ENCODE results near the gene GMDS.

Gene GMDS

DNA sequence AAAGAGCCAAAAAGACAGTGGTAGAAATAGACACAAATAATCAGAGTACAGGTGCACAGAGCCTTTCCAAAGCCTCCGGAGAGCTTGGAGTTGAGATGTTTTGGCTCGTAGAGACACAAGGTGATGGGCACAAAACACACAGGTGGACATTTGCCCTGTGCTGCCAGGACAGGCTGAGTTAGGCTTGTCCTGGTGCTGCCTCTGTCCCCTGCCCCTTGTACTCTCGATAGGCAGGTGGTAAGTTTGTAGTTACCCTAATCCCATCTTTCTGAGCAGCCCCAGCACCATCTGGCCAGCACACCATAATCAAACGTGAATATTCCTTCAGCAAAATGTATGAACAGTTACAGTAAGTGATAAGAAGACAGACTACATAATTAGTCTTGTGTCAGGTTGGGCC, 540.2 kb downstream of the GMDS start:
- Histone ChIP-seq H3K79me2 (ENCODE audit: low read length) (no peaks in the 10 kb centered on the region), H3K27me3 (ENCODE audit: low read depth, low read length) (no peaks in the 10 kb centered on the region), H3K4me2 (ENCODE audit: low read length) (no peak overlapping the region), H3K27ac (ENCODE audit: low read length) (no peak overlapping the region), H3K9me3 (ENCODE audit: insufficient read depth, low read length) (no peaks in the 10 kb centered on the region), H3K9ac (ENCODE audit: low read length) (no peak overlapping the region), H4K20me1 (ENCODE audit: insufficient read depth, low read length) (no peaks in the 10 kb centered on the region), H2AFZ (ENCODE audit: low read depth, low read length) (no peak overlapping the region), H3K36me3 (replicated peaks; ENCODE audit: low read depth, low read length) (no peaks in the 10 kb centered on the region), H3K4me1 (ENCODE audit: low read length) (peaks cover 15% of the 10 kb centered on the region; the same call in 1 of the 2 replicates), H3K4me3 (ENCODE audit: low read length) (no peak overlapping the region)
- no peak for TF ChIP-seq EZH2phosphoT487 (IDR thresholded peaks at IDR 0.05; ENCODE audit: low read depth)
- TF ChIP-seq, protein P1, sequence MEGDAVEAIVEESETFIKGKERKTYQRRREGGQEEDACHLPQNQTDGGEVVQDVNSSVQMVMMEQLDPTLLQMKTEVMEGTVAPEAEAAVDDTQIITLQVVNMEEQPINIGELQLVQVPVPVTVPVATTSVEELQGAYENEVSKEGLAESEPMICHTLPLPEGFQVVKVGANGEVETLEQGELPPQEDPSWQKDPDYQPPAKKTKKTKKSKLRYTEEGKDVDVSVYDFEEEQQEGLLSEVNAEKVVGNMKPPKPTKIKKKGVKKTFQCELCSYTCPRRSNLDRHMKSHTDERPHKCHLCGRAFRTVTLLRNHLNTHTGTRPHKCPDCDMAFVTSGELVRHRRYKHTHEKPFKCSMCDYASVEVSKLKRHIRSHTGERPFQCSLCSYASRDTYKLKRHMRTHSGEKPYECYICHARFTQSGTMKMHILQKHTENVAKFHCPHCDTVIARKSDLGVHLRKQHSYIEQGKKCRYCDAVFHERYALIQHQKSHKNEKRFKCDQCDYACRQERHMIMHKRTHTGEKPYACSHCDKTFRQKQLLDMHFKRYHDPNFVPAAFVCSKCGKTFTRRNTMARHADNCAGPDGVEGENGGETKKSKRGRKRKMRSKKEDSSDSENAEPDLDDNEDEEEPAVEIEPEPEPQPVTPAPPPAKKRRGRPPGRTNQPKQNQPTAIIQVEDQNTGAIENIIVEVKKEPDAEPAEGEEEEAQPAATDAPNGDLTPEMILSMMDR (IDR thresholded peaks at IDR 0.05; ENCODE audit: low read depth, low read length), result no peak

DNA sequence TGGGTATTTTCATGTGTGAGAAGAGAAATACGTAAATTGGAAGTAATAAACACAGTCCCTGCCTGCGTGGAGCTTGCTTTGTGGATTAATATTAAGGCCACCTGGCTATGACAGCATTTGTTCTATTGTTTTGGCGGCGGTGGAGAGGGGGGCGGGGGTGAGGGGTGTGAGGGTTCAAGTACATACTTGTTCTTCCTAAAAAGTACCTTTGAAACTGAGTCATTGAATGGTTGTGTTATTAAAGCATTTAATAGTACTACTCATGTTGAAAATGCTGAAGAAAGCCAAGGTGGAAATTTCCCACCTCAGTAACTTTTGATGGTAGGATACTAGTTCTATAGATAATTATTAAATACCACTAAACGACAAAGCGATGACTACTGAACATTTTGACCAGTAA, 540.7 kb downstream of the GMDS start:
- Histone ChIP-seq H3K9ac (ENCODE audit: low read length) (no peak overlapping the region), H4K20me1 (ENCODE audit: insufficient read depth, low read length) (no peaks in the 10 kb centered on the region), H3K27me3 (ENCODE audit: low read depth, low read length) (no peaks in the 10 kb centered on the region), H3K9me3 (ENCODE audit: insufficient read depth, low read length) (no peaks in the 10 kb centered on the region), H3K27ac (ENCODE audit: low read length) (no peak overlapping the region), H3K4me3 (ENCODE audit: low read length) (no peak overlapping the region), H3K79me2 (ENCODE audit: low read length) (no peaks in the 10 kb centered on the region), H3K36me3 (replicated peaks; ENCODE audit: low read depth, low read length) (no peaks in the 10 kb centered on the region), H3K4me1 (ENCODE audit: low read length) (peaks cover 16% of the 10 kb centered on the region), H3K4me2 (ENCODE audit: low read length) (no peak overlapping the region), H2AFZ (ENCODE audit: low read depth, low read length) (no peak overlapping the region)
- no peak for TF ChIP-seq EZH2phosphoT487 (IDR thresholded peaks at IDR 0.05; ENCODE audit: low read depth)
- TF ChIP-seq, protein P1 (IDR thresholded peaks at IDR 0.05; ENCODE audit: low read depth, low read length), result no peak

DNA sequence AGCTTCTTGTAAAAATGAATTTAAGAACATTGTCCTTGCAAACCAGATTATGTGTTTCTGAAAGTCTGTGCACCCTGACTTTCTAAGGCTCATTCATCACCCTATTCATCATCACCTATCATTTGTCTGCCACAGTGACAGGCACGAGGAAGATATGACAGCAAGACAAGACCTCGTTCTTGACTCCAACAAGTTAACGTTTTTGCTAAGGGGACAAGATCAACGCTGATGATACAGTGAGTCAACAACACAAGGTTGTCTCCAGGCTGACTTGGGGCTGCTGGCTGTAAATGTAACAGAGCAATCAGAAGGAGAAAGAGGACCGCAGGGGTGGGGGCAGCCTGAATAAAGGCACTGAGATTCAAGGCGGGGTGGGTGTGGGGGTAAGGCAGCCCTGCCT, 541.5 kb downstream of the GMDS start:
- H3K27me3 ChIP-seq (ENCODE audit: low read depth, low read length), result no peaks in the 10 kb centered on the region
- TF ChIP-seq, protein P1 (IDR thresholded peaks at IDR 0.05; ENCODE audit: low read depth, low read length), result no peak
- no peak for TF ChIP-seq EZH2phosphoT487 (IDR thresholded peaks at IDR 0.05; ENCODE audit: low read depth)

DNA sequence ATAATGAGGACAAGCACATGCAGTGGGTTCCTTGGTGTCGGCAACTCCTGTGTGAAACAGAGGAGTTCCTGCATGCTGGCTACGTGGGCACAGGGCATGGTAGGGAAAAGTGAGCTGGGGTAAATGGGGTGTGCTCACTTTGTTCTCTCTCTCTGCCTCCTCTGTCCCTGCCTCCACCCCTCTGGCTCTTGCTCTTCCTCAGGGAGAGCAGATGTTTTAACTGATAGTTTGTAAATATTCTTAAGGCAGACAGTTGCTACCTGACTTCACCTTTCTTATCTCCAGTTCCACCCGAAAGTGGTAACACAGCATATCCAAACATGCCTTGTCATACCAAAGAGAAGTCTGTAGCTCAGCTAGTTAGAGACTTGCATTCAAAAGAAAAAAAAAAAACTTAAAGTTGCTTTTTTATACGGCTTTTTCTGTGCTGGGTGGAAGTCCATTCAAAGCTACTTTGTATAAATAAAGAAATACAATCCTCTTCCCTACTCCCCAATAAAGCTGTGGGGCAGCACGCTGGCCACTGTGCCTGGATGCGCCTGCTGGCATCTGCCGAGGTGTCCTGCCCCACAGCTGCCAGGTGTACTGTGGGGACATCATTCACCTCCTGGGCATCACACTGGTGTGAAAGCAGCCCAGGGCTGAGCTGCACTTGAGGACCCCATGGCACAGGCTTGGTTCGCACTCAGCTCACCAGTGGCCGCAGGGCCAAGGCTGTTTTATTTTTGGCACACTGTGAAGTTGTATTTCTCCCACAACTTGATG, 542.1 kb downstream of the GMDS start:
- Histone ChIP-seq H3K27me3 (ENCODE audit: low read depth, low read length) (no peaks in the 10 kb centered on the region), H3K27ac (ENCODE audit: low read length) (no peak overlapping the region), H2AFZ (ENCODE audit: low read depth, low read length) (no peak overlapping the region), H3K4me2 (ENCODE audit: low read length) (no peak overlapping the region), H3K9ac (ENCODE audit: low read length) (no peak overlapping the region), H3K4me1 (ENCODE audit: low read length) (peaks cover 30% of the 10 kb centered on the region), H4K20me1 (ENCODE audit: insufficient read depth, low read length) (no peaks in the 10 kb centered on the region), H3K4me3 (ENCODE audit: low read length) (no peak overlapping the region), H3K36me3 (replicated peaks; ENCODE audit: low read depth, low read length) (no peaks in the 10 kb centered on the region), H3K79me2 (ENCODE audit: low read length) (no peaks in the 10 kb centered on the region), H3K9me3 (ENCODE audit: insufficient read depth, low read length) (no peaks in the 10 kb centered on the region)
- no peak for TF ChIP-seq EZH2phosphoT487 (IDR thresholded peaks at IDR 0.05; ENCODE audit: low read depth)
- TF ChIP-seq, protein P1 (IDR thresholded peaks at IDR 0.05; ENCODE audit: low read depth, low read length), result no peak

More for the DNA sequence above, 541.5 kb downstream of the GMDS start:
- H4K20me1 ChIP-seq (ENCODE audit: insufficient read depth, low read length), result no peaks in the 10 kb centered on the region
- H3K9ac ChIP-seq (ENCODE audit: low read length), result no peak overlapping the region
- H3K4me1 ChIP-seq (ENCODE audit: low read length), result peaks cover 23% of the 10 kb centered on the region
- no peaks in the 10 kb centered on the region for H3K79me2 ChIP-seq (ENCODE audit: low read length)
- H2AFZ ChIP-seq (ENCODE audit: low read depth, low read length), result no peak overlapping the region
- H3K4me2 ChIP-seq (ENCODE audit: low read length), result no peak overlapping the region
- no peaks in the 10 kb centered on the region for H3K9me3 ChIP-seq (ENCODE audit: insufficient read depth, low read length)
- H3K4me3 ChIP-seq (ENCODE audit: low read length), result no peak overlapping the region
- H3K27ac ChIP-seq (ENCODE audit: low read length), result no peak overlapping the region
- H3K36me3 ChIP-seq (replicated peaks; ENCODE audit: low read depth, low read length), result no peaks in the 10 kb centered on the region

All from OCI-LY3 (cell line).